ENCODE data around the gene OBSCN. TPM values are rescaled to one million over a fixed set of nuclear protein-coding genes. Genes with fewer than 3 reads are reported as not detected.
"Not testable (repeated sequence)": the region's sequence is repeated elsewhere in the genome, so short reads cannot be mapped to it uniquely, and the experiment has no call there.

Gene OBSCN
- total and polyA plus RNA-seq, 9 donors = 184 to 401 (median 297) TPM

GRCh38 chr1:228243989-228244388 lies 36.1 kb downstream of the OBSCN start:
- WGBS (ENCODE audit: insufficient coverage) = 100% methylated on average over 2 of the region's 5 CpGs
- H3K27ac ChIP-seq (ENCODE audit: low read length); H3K4me1 ChIP-seq (ENCODE audit: control insufficient read depth, insufficient read depth, low read length); H3K4me3 ChIP-seq (ENCODE audit: low read length); DNase-seq; H3K27me3 ChIP-seq (ENCODE audit: control insufficient read depth, insufficient read depth, low read length): not testable (repeated sequence)
- Histone ChIP-seq H3K36me3 (ENCODE audit: control insufficient read depth, insufficient read depth, low read length) (peaks cover 54% of the 10 kb centered on the region), H3K9me3 (replicated peaks; ENCODE audit: control insufficient read depth, low read depth, low read length) (peaks cover 37% of the 10 kb centered on the region)

DNA sequence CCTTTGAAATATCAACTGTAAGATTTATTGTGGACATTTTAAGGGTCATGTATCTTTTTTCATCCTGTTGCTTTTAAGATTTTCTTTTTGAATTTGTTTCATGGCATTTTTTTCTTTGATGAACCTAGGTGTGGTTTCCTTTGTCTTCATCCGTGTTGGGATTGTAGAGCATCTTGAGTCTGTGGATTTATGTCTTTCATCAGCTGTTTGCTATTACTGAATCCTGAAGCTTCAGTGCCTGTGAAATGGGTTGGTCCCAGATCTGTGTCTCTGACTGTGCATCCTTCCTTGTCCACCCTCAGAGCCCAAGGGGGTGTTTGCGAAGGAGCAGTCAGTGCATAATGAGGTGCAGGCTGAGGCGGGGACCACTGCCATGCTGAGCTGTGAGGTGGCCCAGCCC lies 37.3 kb downstream of the OBSCN start:
- Histone ChIP-seq H3K36me3 (ENCODE audit: control insufficient read depth, insufficient read depth, low read length) (peaks cover 53% of the 10 kb centered on the region), H3K4me1 (ENCODE audit: control insufficient read depth, insufficient read depth, low read length) (peaks cover 6% of the 10 kb centered on the region), H3K4me3 (ENCODE audit: low read length) (no peak overlapping the region), H3K27me3 (ENCODE audit: control insufficient read depth, insufficient read depth, low read length) (no peaks in the 10 kb centered on the region), H3K9me3 (replicated peaks; ENCODE audit: control insufficient read depth, low read depth, low read length) (peaks cover 37% of the 10 kb centered on the region), H3K27ac (ENCODE audit: low read length) (no peak overlapping the region)
- DNase-seq = no peak
- WGBS (ENCODE audit: insufficient coverage) = 100% methylated on average over 1 of the region's 3 CpGs

DNA sequence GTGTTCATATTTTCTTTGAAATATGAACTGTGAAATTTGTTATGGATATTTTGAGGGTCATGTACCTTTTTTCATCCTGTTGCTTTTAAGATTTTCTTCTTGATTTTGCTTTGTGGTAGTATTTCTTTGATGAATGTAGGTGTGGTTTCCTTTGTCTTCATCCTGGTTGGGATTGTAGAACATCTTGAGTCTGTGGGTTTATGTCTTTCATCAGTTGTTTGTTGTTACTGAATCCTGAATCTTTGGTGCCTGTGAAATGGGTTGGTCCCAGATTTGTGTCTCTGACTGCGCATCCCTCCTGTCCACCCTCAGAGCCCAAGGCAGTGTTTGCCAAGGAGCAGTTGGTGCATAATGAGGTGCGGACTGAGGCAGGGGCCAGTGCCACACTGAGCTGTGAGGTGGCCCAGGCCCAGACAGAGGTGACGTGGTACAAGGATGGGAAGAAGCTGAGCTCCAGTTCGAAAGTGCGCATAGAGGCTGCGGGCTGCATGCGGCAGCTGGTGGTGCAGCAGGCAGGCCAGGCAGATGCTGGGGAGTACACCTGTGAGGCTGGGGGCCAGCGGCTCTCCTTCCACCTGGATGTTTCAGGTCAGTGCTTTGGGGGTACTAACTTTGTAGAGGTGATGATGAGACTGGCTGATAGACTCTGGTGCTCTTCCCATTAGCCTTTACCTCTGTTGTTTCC lies 38.5 kb downstream of the OBSCN start:
- peaks cover 54% of the 10 kb centered on the region for H3K36me3 ChIP-seq (ENCODE audit: control insufficient read depth, insufficient read depth, low read length)
- WGBS (ENCODE audit: insufficient coverage) = 100% methylated on average over 6 of the region's 8 CpGs
- DNase-seq = no peak
- peaks cover 30% of the 10 kb centered on the region for H3K9me3 ChIP-seq (replicated peaks; ENCODE audit: control insufficient read depth, low read depth, low read length)
- no peaks in the 10 kb centered on the region for H3K27me3 ChIP-seq (ENCODE audit: control insufficient read depth, insufficient read depth, low read length)
- no peaks in the 10 kb centered on the region for H3K4me1 ChIP-seq (ENCODE audit: control insufficient read depth, insufficient read depth, low read length)
- H3K27ac ChIP-seq (ENCODE audit: low read length) = no peak overlapping the region
- no peak overlapping the region for H3K4me3 ChIP-seq (ENCODE audit: low read length)

GRCh38 chr1:228249513-228250305 lies 41.9 kb downstream of the OBSCN start:
- H3K27me3 ChIP-seq (ENCODE audit: control insufficient read depth, insufficient read depth, low read length) = no peaks in the 10 kb centered on the region
- H3K4me3 ChIP-seq (ENCODE audit: low read length) = no peak overlapping the region
- H3K27ac ChIP-seq (ENCODE audit: low read length) = no peak overlapping the region
- peaks cover 40% of the 10 kb centered on the region for H3K36me3 ChIP-seq (ENCODE audit: control insufficient read depth, insufficient read depth, low read length)
- WGBS (ENCODE audit: insufficient coverage) = 95% methylated on average over 17 of the region's 24 CpGs
- no peaks in the 10 kb centered on the region for H3K4me1 ChIP-seq (ENCODE audit: control insufficient read depth, insufficient read depth, low read length)
- DNase-seq = no peak
- H3K9me3 ChIP-seq (replicated peaks; ENCODE audit: control insufficient read depth, low read depth, low read length) = peaks cover 7% of the 10 kb centered on the region

DNA sequence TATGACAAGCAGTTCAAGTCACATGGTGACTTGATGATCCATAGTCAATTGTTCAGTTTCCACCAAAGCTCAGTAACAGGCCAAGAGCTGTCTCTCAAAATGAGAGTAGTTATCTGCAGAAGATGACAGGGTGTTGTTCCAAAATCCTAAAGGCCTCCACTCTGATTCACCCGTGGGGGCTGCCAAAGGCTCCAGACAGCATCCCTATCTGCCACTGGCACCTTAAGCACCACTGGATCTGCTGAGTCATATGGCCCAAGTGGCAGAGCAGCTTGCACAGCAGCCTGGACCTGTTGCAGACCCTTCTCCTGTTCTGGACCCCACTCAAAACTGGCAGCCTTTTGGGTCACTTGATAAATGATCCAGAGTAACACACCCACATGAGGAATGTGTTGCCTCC lies 44.6 kb downstream of the OBSCN start:
- H3K9me3 ChIP-seq (replicated peaks; ENCODE audit: control insufficient read depth, low read depth, low read length); H3K27me3 ChIP-seq (ENCODE audit: control insufficient read depth, insufficient read depth, low read length); DNase-seq; H3K27ac ChIP-seq (ENCODE audit: low read length); H3K4me3 ChIP-seq (ENCODE audit: low read length); H3K4me1 ChIP-seq (ENCODE audit: control insufficient read depth, insufficient read depth, low read length): not testable (repeated sequence)
- 91% methylated on average over 1 of the region's 1 CpG for WGBS (ENCODE audit: insufficient coverage)
- peaks cover 37% of the 10 kb centered on the region for H3K36me3 ChIP-seq (ENCODE audit: control insufficient read depth, insufficient read depth, low read length)

GRCh38 chr1:228256626-228257375 lies 49.0 kb downstream of the OBSCN start:
- Histone ChIP-seq H3K4me3 (ENCODE audit: low read length) (no peak overlapping the region), H3K9me3 (replicated peaks; ENCODE audit: control insufficient read depth, low read depth, low read length) (peaks cover 12% of the 10 kb centered on the region), H3K27me3 (ENCODE audit: control insufficient read depth, insufficient read depth, low read length) (no peaks in the 10 kb centered on the region), H3K36me3 (ENCODE audit: control insufficient read depth, insufficient read depth, low read length) (peaks cover 36% of the 10 kb centered on the region), H3K27ac (ENCODE audit: low read length) (no peak overlapping the region), H3K4me1 (ENCODE audit: control insufficient read depth, insufficient read depth, low read length) (no peaks in the 10 kb centered on the region)
- no peak for DNase-seq
- 96% methylated on average over 18 of the region's 24 CpGs for WGBS (ENCODE audit: insufficient coverage)

- WGBS (ENCODE audit: insufficient coverage) = no CpG with 5 or more reads among the region's 1 CpG
- DNase-seq = no peak
- Histone ChIP-seq H3K9me3 (replicated peaks; ENCODE audit: control insufficient read depth, low read depth, low read length) (peaks cover 12% of the 10 kb centered on the region), H3K4me1 (ENCODE audit: control insufficient read depth, insufficient read depth, low read length) (no peaks in the 10 kb centered on the region), H3K36me3 (ENCODE audit: control insufficient read depth, insufficient read depth, low read length) (peaks cover 34% of the 10 kb centered on the region), H3K27ac (ENCODE audit: low read length) (no peak overlapping the region), H3K27me3 (ENCODE audit: control insufficient read depth, insufficient read depth, low read length) (no peaks in the 10 kb centered on the region), H3K4me3 (ENCODE audit: low read length) (no peak overlapping the region)
These were observed 50.6 kb downstream of the OBSCN start for GRCh38 chr1:228258486-228258885.

- 90% methylated on average over 7 of the region's 9 CpGs for WGBS (ENCODE audit: insufficient coverage)
- Histone ChIP-seq H3K4me1 (ENCODE audit: control insufficient read depth, insufficient read depth, low read length) (no peaks in the 10 kb centered on the region), H3K9me3 (replicated peaks; ENCODE audit: control insufficient read depth, low read depth, low read length) (peaks cover 12% of the 10 kb centered on the region), H3K36me3 (ENCODE audit: control insufficient read depth, insufficient read depth, low read length) (peaks cover 41% of the 10 kb centered on the region), H3K27ac (ENCODE audit: low read length) (no peak overlapping the region), H3K27me3 (ENCODE audit: control insufficient read depth, insufficient read depth, low read length) (no peaks in the 10 kb centered on the region), H3K4me3 (ENCODE audit: low read length) (no peak overlapping the region)
- DNase-seq = no peak
These were observed 51.6 kb downstream of the OBSCN start for GRCh38 chr1:228259368-228259894.

- Histone ChIP-seq H3K36me3 (ENCODE audit: control insufficient read depth, insufficient read depth, low read length) (peaks cover 42% of the 10 kb centered on the region), H3K9me3 (replicated peaks; ENCODE audit: control insufficient read depth, low read depth, low read length) (peaks cover 12% of the 10 kb centered on the region), H3K27me3 (ENCODE audit: control insufficient read depth, insufficient read depth, low read length) (no peaks in the 10 kb centered on the region), H3K4me1 (ENCODE audit: control insufficient read depth, insufficient read depth, low read length) (no peaks in the 10 kb centered on the region), H3K4me3 (ENCODE audit: low read length) (no peak overlapping the region), H3K27ac (ENCODE audit: low read length) (no peak overlapping the region)
- no CpG with 5 or more reads among the region's 3 CpGs for WGBS (ENCODE audit: insufficient coverage)
- no peak for DNase-seq
These were observed 52.1 kb downstream of the OBSCN start for GRCh38 chr1:228259951-228260350.

DNA sequence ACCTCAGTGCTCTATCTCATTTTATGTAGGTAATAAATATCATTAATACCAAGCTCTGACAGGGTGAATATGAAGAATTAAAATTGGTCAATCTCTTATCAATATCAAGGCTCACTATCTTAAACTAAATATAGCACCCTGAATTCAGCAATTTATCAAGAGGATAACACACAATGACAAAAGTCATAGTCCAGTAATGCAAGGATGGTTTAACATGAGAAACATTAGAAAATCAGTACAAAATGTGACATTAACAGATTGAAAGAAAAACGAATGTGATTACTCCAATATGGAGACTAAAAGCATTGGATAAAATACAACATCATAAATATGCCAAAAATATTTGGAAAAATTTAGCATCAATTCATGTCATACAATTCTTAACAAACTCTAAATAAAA lies 53.9 kb downstream of the OBSCN start:
- H3K9me3 ChIP-seq (replicated peaks; ENCODE audit: control insufficient read depth, low read depth, low read length) = peaks cover 12% of the 10 kb centered on the region
- no CpG with 5 or more reads among the region's 1 CpG for WGBS (ENCODE audit: insufficient coverage)
- no peak for DNase-seq
- H3K4me1 ChIP-seq (ENCODE audit: control insufficient read depth, insufficient read depth, low read length) = no peaks in the 10 kb centered on the region
- H3K27me3 ChIP-seq (ENCODE audit: control insufficient read depth, insufficient read depth, low read length) = no peaks in the 10 kb centered on the region
- H3K27ac ChIP-seq (ENCODE audit: low read length) = no peak overlapping the region
- H3K36me3 ChIP-seq (ENCODE audit: control insufficient read depth, insufficient read depth, low read length) = peaks cover 34% of the 10 kb centered on the region
- H3K4me3 ChIP-seq (ENCODE audit: low read length) = no peak overlapping the region

Data from muscle of leg (tissue), 11 donors.